Endothelial cell of hepatic sinusoid (primary cell): ENCODE data around the gene N4BP2L2.

Experiments used
- in situ Hi-C: cut with HindIII; loops from 2 replicates; pipeline ENCODE4 v1.10.0; 2017; ENCODE audit warnings: low sequenced_read_pairs

Gene N4BP2L2

GRCh38 chr13:32427852-32428580 lies 110.6 kb downstream of the N4BP2L2 start, which contains the start of gene N4BP2L1:
N4BP2L1 (minus strand) TSS chr13:32428130; CDS start chr13:32428082, 48 bp downstream.
- in situ Hi-C loops, result no loop called here

GRCh38 chr13:32426990-32427851 lies 111.4 kb downstream of the N4BP2L2 start:
- in situ Hi-C loops, result no loop called here

GRCh38 chr13:32426191-32426989 lies 112.2 kb downstream of the N4BP2L2 start:
- in situ Hi-C loops, result no loop called here

- in situ Hi-C loops, result no loop called here
Observed at GRCh38 chr13:32425158-32425557, 113.4 kb downstream of the N4BP2L2 start.

- in situ Hi-C loops, result no loop called here
Observed at GRCh38 chr13:32423592-32423991, 115.0 kb downstream of the N4BP2L2 start.

GRCh38 chr13:32419862-32420261 lies 118.7 kb downstream of the N4BP2L2 start:
- in situ Hi-C loops, result no loop called here

GRCh38 chr13:32417995-32418394 lies 120.6 kb downstream of the N4BP2L2 start:
- in situ Hi-C loops, result no loop called here

- in situ Hi-C loops, result no loop called here
Observed at GRCh38 chr13:32415019-32415418, 123.6 kb downstream of the N4BP2L2 start.

- in situ Hi-C loops, result no loop called here
Observed at GRCh38 chr13:32414580-32414979, 124.0 kb downstream of the N4BP2L2 start.

GRCh38 chr13:32413284-32413683 lies 125.3 kb downstream of the N4BP2L2 start:
- in situ Hi-C loops, result no loop called here

GRCh38 chr13:32409561-32410421 lies 128.8 kb downstream of the N4BP2L2 start:
- in situ Hi-C loops, result no loop called here

GRCh38 chr13:32409001-32409313 lies 129.6 kb downstream of the N4BP2L2 start:
- in situ Hi-C loops, result no loop called here

- in situ Hi-C loops, result no loop called here
Observed at GRCh38 chr13:32408296-32409000, 130.1 kb downstream of the N4BP2L2 start.

- in situ Hi-C loops, result no loop called here
Observed at GRCh38 chr13:32407854-32408253, 130.7 kb downstream of the N4BP2L2 start.

- in situ Hi-C loops, result no loop called here
Observed at GRCh38 chr13:32403108-32403507, 135.5 kb downstream of the N4BP2L2 start.

- in situ Hi-C loops, result no loop called here
Observed at GRCh38 chr13:32391101-32391619, 147.4 kb downstream of the N4BP2L2 start.

GRCh38 chr13:32390484-32390883 lies 148.1 kb downstream of the N4BP2L2 start:
- in situ Hi-C loops, result no loop called here

GRCh38 chr13:32390048-32390447 lies 148.5 kb downstream of the N4BP2L2 start:
- in situ Hi-C loops, result no loop called here

GRCh38 chr13:32385410-32385809 lies 153.2 kb downstream of the N4BP2L2 start:
- in situ Hi-C loops, result no loop called here

- in situ Hi-C loops, result no loop called here
Observed at GRCh38 chr13:32384702-32385101, 153.9 kb downstream of the N4BP2L2 start.
